HUES6 (cell line): Measurements from ENCODE around the gene MAP3K1.

ENCODE experiments used
- H3K27ac ChIP-seq: 2 replicates; pipeline ENCODE4 v1.7.0; 2013; ENCODE audit warnings: low read depth, mild to moderate bottlenecking, low read length, inconsistent platforms
- H3K27me3 ChIP-seq: 2 replicates; pipeline ENCODE4 v1.6.1; 2013; ENCODE audit warnings: low read length; ENCODE audit not compliant: control insufficient read depth, insufficient read depth
- H3K36me3 ChIP-seq: 2 replicates; pipeline ENCODE4 v1.6.1; 2013; ENCODE audit warnings: low read length; ENCODE audit not compliant: control insufficient read depth, insufficient read depth
- H3K4me1 ChIP-seq: 2 replicates; pipeline ENCODE4 v1.6.1; 2013; ENCODE audit warnings: low read length; ENCODE audit not compliant: control insufficient read depth, insufficient read depth
- H3K4me3 ChIP-seq: 2 replicates; pipeline ENCODE4 v1.5.1; 2013; ENCODE audit warnings: low read depth, low read length
- H3K9ac ChIP-seq: one replicate; pipeline ENCODE4 v1.6.1; 2013; ENCODE audit warnings: mild to moderate bottlenecking, low read length
- H3K9me3 ChIP-seq: 2 replicates; pipeline ENCODE4 v1.6.1; 2013; ENCODE audit warnings: low read depth, low read length; ENCODE audit not compliant: control insufficient read depth, insufficient read depth

Gene MAP3K1

GRCh38 chr5:56909294-56910209 lies 94.2 kb downstream of the MAP3K1 start, which contains the start of gene SETD9:
Gene SETD9 (plus strand): TSS chr5:56909596. CDS start chr5:56909646, 50 bp downstream.
- Histone ChIP-seq H3K36me3 (peaks cover 4% of the 10 kb centered on the region; the same call in 1 of the 2 replicates), H3K4me1 (peaks cover 21% of the 10 kb centered on the region), H3K27me3 (no peaks in the 10 kb centered on the region), H3K27ac (peak within 1 kb of the TSS; percentile 92), H3K9ac (peak within 1 kb of the TSS; percentile 96), H3K9me3 (no peaks in the 10 kb centered on the region; the same call in 1 of the 2 replicates), H3K4me3 (peak within 1 kb of the TSS; percentile 92)

DNA sequence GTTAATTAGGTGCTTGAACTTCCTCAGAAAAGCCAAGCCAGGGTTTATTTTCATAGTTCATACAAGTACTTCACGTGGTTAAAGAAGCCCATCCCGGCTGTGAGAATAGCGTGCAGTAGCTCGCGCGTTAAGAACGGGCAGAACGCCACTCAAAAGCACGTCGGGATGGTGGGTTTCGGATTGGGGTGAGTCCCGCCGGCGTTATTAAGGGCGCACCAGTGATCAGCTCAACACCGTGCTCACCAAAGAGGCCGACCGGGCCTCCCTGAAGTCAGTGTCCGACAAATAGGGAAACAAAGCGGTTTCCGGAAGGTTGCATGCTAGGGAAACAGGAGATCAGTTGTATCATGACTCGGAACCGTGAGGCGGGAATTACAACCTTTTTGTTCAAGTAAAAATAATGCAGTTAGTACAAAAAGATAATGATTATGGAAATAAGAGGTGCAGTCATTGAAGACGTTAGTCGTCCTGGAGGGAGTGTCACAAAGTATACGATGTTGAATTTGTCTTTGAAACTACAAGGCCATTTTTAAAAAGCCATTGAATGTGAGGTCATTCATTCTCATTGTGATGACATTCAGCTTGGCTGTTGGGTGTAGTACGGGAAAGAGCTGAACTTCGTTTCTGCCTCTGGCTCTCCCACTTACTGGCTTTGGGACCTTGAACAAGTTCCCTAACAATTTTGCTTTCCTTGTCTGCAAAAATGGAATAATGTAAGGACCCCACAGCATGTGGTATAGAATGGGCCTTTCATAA lies 95.0 kb downstream of the MAP3K1 start:
- Histone ChIP-seq H3K27me3 (no peaks in the 10 kb centered on the region), H3K9ac (peak overlapping the region; percentile 96), H3K36me3 (peaks cover 6% of the 10 kb centered on the region; the same call in 1 of the 2 replicates), H3K27ac (peak overlapping the region; percentile 92), H3K4me1 (peaks cover 21% of the 10 kb centered on the region), H3K4me3 (peak overlapping the region; percentile 80), H3K9me3 (no peaks in the 10 kb centered on the region)

- H3K27ac ChIP-seq: no peak overlapping the region
- H3K4me3 ChIP-seq: no peak overlapping the region
- H3K9me3 ChIP-seq: no peaks in the 10 kb centered on the region
- H3K4me1 ChIP-seq: peaks cover 13% of the 10 kb centered on the region
- H3K9ac ChIP-seq: no peak overlapping the region
- H3K27me3 ChIP-seq: no peaks in the 10 kb centered on the region
- H3K36me3 ChIP-seq: peaks cover 6% of the 10 kb centered on the region
Observed at GRCh38 chr5:56913766-56914165, 98.4 kb downstream of the MAP3K1 start.

GRCh38 chr5:56914678-56915077 lies 99.3 kb downstream of the MAP3K1 start:
- Histone ChIP-seq H3K9ac (no peak overlapping the region), H3K36me3 (peaks cover 6% of the 10 kb centered on the region), H3K4me1 (peaks cover 11% of the 10 kb centered on the region), H3K4me3 (no peak overlapping the region), H3K27me3 (no peaks in the 10 kb centered on the region), H3K27ac (no peak overlapping the region), H3K9me3 (no peaks in the 10 kb centered on the region)

DNA sequence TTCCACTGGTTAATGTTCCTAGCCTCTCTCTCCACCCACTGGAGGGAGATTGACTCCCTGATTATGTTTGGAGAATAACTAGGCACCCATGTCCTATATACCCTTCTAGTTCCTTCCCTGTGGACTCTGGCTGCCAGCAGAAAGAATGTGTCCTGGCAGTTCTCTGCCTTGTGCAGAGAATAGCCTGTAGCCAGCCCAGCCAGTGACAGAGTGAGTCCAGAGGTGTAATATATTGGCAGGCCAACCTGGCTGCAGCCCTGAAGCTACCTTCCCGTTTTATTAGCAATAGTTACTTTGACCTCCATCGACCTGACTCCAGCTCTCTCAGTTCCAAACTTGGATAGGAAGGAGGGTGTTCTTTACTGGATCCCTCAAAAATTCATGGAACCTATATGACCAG lies 102.2 kb downstream of the MAP3K1 start:
- no peaks in the 10 kb centered on the region for H3K4me1 ChIP-seq
- no peak overlapping the region for H3K27ac ChIP-seq
- no peak overlapping the region for H3K4me3 ChIP-seq
- 0 out of 2 replicates have a peak, but pooled peaks cover 1% of the 10 kb centered on the region for H3K9me3 ChIP-seq
- H3K27me3 ChIP-seq: no peaks in the 10 kb centered on the region
- peaks cover 27% of the 10 kb centered on the region for H3K36me3 ChIP-seq
- no peak overlapping the region for H3K9ac ChIP-seq

DNA sequence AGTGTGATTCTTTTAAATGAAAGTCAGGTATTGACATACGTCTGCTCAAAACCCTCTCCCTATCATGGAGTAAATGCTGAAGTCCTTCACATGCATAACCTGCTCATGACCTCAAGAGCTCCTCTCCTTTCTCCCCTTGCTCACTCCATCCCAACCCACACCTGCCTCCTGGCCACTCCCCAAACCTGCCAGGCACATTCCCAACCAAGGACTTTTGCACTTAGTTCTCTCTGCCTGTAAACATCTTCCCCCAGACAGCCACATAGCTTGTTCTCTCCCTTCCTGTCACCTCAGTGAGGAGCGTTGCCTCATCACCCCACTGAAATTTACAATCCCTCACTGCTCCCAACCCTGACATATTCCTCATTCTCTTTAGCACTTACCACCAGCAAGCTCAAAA lies 102.7 kb downstream of the MAP3K1 start:
- Histone ChIP-seq H3K9ac (no peak overlapping the region), H3K9me3 (peaks cover 6% of the 10 kb centered on the region; the same call in 1 of the 2 replicates), H3K4me1 (no peaks in the 10 kb centered on the region), H3K27ac (no peak overlapping the region), H3K4me3 (no peak overlapping the region), H3K36me3 (peaks cover 32% of the 10 kb centered on the region), H3K27me3 (no peaks in the 10 kb centered on the region)

DNA sequence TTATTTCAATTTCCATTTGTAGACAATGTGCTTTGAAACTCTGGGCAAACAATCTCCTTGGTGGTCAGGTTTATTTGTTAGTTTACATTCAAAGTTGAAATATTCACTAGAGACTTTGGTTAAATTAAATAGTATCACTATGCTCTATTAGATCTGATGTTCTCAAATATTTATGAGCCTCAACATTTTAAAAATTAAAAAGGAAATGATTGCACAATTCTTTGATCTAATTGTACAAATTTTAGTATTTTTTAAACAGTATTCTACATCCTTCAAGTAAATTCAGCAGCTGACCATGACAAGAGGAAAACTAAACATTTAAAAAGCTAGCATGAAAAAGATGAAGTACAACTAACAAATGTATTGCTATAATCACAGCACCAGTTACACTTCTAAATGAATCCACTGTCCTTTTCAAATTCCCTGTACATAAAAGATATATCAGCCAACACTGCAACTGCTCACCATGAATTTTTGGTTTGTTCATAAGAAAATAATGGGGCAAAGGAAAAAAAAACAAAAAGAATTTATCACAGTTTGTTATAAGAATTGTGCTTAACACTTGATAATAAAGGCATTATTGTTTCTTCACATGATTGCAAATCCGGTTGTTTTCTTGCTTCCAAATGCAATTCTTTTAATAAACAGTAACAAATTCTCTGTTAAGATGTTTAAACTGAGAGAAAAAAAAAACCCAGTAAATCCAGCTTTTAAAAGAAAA lies 104.8 kb downstream of the MAP3K1 start:
- Histone ChIP-seq H3K4me1 (no peaks in the 10 kb centered on the region), H3K9ac (no peak overlapping the region), H3K9me3 (peaks cover 11% of the 10 kb centered on the region; the same call in 1 of the 2 replicates), H3K27ac (no peak overlapping the region), H3K4me3 (no peak overlapping the region), H3K36me3 (peaks cover 48% of the 10 kb centered on the region), H3K27me3 (no peaks in the 10 kb centered on the region)

- Histone ChIP-seq H3K9me3 (peaks cover 11% of the 10 kb centered on the region; the same call in 1 of the 2 replicates), H3K27me3 (no peaks in the 10 kb centered on the region), H3K9ac (no peak overlapping the region), H3K4me1 (no peaks in the 10 kb centered on the region), H3K27ac (no peak overlapping the region), H3K4me3 (no peak overlapping the region), H3K36me3 (peaks cover 75% of the 10 kb centered on the region)
Observed at GRCh38 chr5:56922922-56923321, 107.6 kb downstream of the MAP3K1 start.

DNA sequence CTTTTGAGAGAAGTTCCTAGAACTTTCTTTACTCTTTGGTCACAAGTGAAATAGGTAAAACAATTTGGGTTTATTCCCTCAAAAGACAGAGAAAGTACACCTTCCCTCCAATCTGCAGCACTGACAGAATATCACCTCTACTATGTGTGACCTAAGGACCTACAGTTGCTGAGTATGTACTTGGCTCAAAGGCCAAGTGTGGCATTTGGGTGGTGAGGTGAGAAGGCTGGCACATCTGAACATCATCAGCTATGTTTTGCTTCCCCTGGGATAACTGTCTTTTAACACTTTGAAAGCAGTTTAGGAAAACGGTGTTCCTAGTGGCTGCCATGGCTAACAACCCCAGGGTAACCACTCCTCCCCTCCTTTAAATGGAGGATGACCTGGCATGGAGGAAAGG lies 119.0 kb downstream of the MAP3K1 start:
- H3K36me3 ChIP-seq: peaks cover 97% of the 10 kb centered on the region

DNA sequence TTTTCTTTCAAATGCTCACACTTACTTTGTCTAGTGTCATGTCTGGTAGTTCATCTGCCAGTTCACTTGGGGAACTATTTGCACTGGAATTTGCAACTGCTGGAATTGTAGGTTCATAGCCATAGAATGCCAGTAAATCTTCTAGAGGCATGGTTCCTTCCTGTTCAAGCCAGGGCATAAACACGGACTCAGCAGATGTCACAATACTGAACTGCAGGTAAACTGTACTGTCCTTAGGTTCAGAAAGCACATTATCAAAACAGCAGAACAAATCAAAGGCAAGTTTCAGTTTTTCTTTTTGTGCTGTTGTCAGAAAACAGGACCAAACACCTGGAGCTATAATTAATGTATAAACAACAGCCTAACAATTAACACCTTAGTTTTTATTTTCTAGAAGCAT lies 123.5 kb downstream of the MAP3K1 start:
- Histone ChIP-seq H3K9me3 (no peaks in the 10 kb centered on the region), H3K36me3 (peaks cover 99% of the 10 kb centered on the region), H3K4me3 (no peak overlapping the region), H3K27ac (no peak overlapping the region), H3K4me1 (no peaks in the 10 kb centered on the region), H3K27me3 (no peaks in the 10 kb centered on the region), H3K9ac (no peak overlapping the region)

More for the DNA sequence above, 119.0 kb downstream of the MAP3K1 start:
- Histone ChIP-seq H3K4me1 (no peaks in the 10 kb centered on the region), H3K27ac (no peak overlapping the region), H3K27me3 (no peaks in the 10 kb centered on the region), H3K9me3 (no peaks in the 10 kb centered on the region), H3K9ac (no peak overlapping the region), H3K4me3 (no peak overlapping the region)
